Keratinocyte (primary cell): Measurements from ENCODE around the gene OARD1. TPM values are rescaled to one million over a fixed set of nuclear protein-coding genes. Genes with fewer than 3 reads are reported as not detected.

Experiments
- DNase-seq: peaks from one replicate; pipeline ENCODE4 v3.0.0-alpha.2; 2011; ENCODE audit warnings: low read depth, missing footprints, low spot score
- FAIRE-seq: peaks from 2 replicates; lab custom pipeline; 2011; peaks lifted over from hg19 to GRCh38; lab: Jason Lieb, UNC
- H2AFZ ChIP-seq: 2 replicates; pipeline ENCODE4 v1.6.0; 2012; ENCODE audit warnings: low read length, control low read depth, inconsistent platforms; ENCODE audit not compliant: control insufficient read depth
- H3K27ac ChIP-seq: 2 replicates; pipeline ENCODE4 v1.5.1; 2011; ENCODE audit warnings: low read length; ENCODE audit not compliant: control insufficient read depth, insufficient read depth
- H3K27me3 ChIP-seq: 3 replicates; pipeline ENCODE4 v1.6.0; 2011; ENCODE audit warnings: low read length; ENCODE audit not compliant: control insufficient read depth, insufficient read depth; ENCODE audit errors: extremely low read depth
- H3K36me3 ChIP-seq, 2 experiments: 2 replicates in 1 of 2; 3 replicates in 1 of 2; pipeline ENCODE4 v1.5.1; 2011; ENCODE audit warnings: low read length in 2 of 2, mild to moderate bottlenecking in 1 of 2; ENCODE audit not compliant: control insufficient read depth in 2 of 2, insufficient read depth in 2 of 2; ENCODE audit errors: extremely low read depth in 1 of 2
- H3K4me1 ChIP-seq: 3 replicates; pipeline ENCODE4 v1.5.1; 2011; ENCODE audit warnings: low read length; ENCODE audit not compliant: control insufficient read depth, insufficient read depth; ENCODE audit errors: extremely low read depth
- H3K4me2 ChIP-seq: 3 replicates; pipeline ENCODE4 v1.6.0; 2011; ENCODE audit warnings: low read depth, low read length; ENCODE audit not compliant: control insufficient read depth, insufficient read depth; ENCODE audit errors: extremely low read depth
- H3K4me3 ChIP-seq, 3 experiments: fragments of 200-600 bp in 1 of 3; sonication (generic) in 1 of 3; 2 replicates in 2 of 3; 3 replicates in 1 of 3; pipeline ENCODE4 v1.5.1; 2011 to 2016; ENCODE audit warnings: low read length in 3 of 3, mild to moderate bottlenecking in 3 of 3, control low read depth in 2 of 3, inconsistent platforms in 1 of 3, low read depth in 1 of 3, mixed read lengths in 1 of 3, mixed run types in 1 of 3, moderate library complexity in 1 of 3; ENCODE audit not compliant: control insufficient read depth in 2 of 3, insufficient read depth in 2 of 3; ENCODE audit errors: extremely low read depth in 1 of 3
- H3K79me2 ChIP-seq: 2 replicates; pipeline ENCODE4 v1.6.0; 2012; ENCODE audit warnings: low read length; ENCODE audit not compliant: control insufficient read depth, insufficient read depth
- H3K9ac ChIP-seq: 3 replicates; pipeline ENCODE4 v1.6.0; 2011; ENCODE audit warnings: low read length; ENCODE audit not compliant: control insufficient read depth, insufficient read depth; ENCODE audit errors: extremely low read depth
- H3K9me1 ChIP-seq: 3 replicates; pipeline ENCODE4 v1.6.0; 2011; ENCODE audit warnings: low read length; ENCODE audit not compliant: control insufficient read depth, insufficient read depth; ENCODE audit errors: extremely low read depth
- H3K9me3 ChIP-seq: 2 replicates; pipeline ENCODE4 v1.5.1; 2012; ENCODE audit warnings: low read depth, low read length; ENCODE audit not compliant: control insufficient read depth
- H4K20me1 ChIP-seq: 3 replicates; pipeline ENCODE4 v1.6.0; 2011; ENCODE audit warnings: low read length; ENCODE audit not compliant: control insufficient read depth, insufficient read depth; ENCODE audit errors: extremely low read depth
- EZH2 ChIP-seq: IDR thresholded peaks from one replicate; pipeline ENCODE4 v1.6.1; 2012; ENCODE audit warnings: inconsistent platforms, mild to moderate bottlenecking, low read length, moderate library complexity
- dilution Hi-C: fragments of 300-500 bp; cut with MboI; formaldehyde crosslinking; loops from one replicate; pipeline ENCODE4 v1.7.0; 2020; ENCODE audit warnings: low sequenced_read_pairs; ENCODE audit not compliant: extremely low pct_ligation_motif_present
- polyA plus RNA-seq, 5 experiments: library from polyadenylated mRNA; depleted of rRNA in 3 of 5; stranded (reverse) in 3 of 5; stranded (forward) in 1 of 5; unstranded in 1 of 5; fragments of >200 nt; gene quantifications; 1 replicate in 1 of 5; 2 replicates in 3 of 5; 3 replicates in 1 of 5; pipeline versions ENCODE4 v1.2.1 to v1.2.3, GENCODE V29; 2011 to 2012; ENCODE audit warnings: missing spikeins in 2 of 5, low read depth in 1 of 5, low replicate concordance in 1 of 5
- TF ChIP-seq, protein P1 (sequence below), 3 experiments: IDR thresholded peaks in 1 of 3; conservative IDR thresholded peaks in 1 of 3; optimal IDR thresholded peaks in 1 of 3; 2 replicates in 2 of 3; 3 replicates in 1 of 3; pipeline versions ENCODE3 to v1.5.1; 2011; ENCODE audit warnings: low read length in 3 of 3, mild to moderate bottlenecking in 3 of 3, moderate library complexity in 2 of 3, control low read depth in 1 of 3, inconsistent platforms in 1 of 3; ENCODE audit not compliant: insufficient read depth in 2 of 3; ENCODE audit errors: extremely low read depth in 1 of 3

Gene OARD1
- polyA plus RNA-seq, 1 donor (not counting 4 experiments of a cell fraction or from before 2014, with no cell fraction given): 20.3 TPM

GRCh38 chr6:41022294-41022693 lies 49.9 kb downstream of the OARD1 start:
- no peaks in the 10 kb centered on the region for H4K20me1 ChIP-seq
- peak overlapping the region; percentile 16 for H3K27ac ChIP-seq

DNA sequence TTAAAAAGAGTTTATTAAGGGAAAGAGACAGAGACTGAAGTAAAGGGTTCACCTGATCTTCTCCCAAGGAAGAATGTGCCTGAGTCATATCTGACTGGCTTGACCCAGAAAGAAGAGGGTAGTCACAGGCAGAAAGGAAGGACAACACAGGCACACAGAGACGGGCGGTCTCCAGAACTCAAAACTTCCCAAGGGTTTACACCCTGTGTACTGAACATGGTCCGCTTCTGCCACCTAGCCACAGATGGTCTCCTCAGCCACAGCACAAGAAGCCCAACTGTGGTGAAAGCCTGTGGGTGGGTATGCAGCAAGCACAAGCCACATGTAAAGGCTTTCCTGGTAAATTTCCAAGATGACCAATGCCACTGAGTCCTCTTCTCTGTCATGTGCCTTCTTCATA lies 50.3 kb downstream of the OARD1 start:
- Histone ChIP-seq H3K27ac (peak overlapping the region; percentile 16), H3K79me2 (no peaks in the 10 kb centered on the region), H3K4me1 (peaks cover 29% of the 10 kb centered on the region), H4K20me1 (no peaks in the 10 kb centered on the region), H3K9me3 (peaks cover 2% of the 10 kb centered on the region), H3K36me3 (no peaks in the 10 kb centered on the region), H3K9ac (no peak overlapping the region), H3K27me3 (no peaks in the 10 kb centered on the region), H3K4me3 (no peak overlapping the region), H2AFZ (no peak overlapping the region), H3K9me1 (no peaks in the 10 kb centered on the region), H3K4me2 (peak overlapping the region; percentile 39)
- DNase-seq (no peak), FAIRE-seq (peak; percentile 64)
- dilution Hi-C loops: no loop called here
- TF ChIP-seq, protein P1, sequence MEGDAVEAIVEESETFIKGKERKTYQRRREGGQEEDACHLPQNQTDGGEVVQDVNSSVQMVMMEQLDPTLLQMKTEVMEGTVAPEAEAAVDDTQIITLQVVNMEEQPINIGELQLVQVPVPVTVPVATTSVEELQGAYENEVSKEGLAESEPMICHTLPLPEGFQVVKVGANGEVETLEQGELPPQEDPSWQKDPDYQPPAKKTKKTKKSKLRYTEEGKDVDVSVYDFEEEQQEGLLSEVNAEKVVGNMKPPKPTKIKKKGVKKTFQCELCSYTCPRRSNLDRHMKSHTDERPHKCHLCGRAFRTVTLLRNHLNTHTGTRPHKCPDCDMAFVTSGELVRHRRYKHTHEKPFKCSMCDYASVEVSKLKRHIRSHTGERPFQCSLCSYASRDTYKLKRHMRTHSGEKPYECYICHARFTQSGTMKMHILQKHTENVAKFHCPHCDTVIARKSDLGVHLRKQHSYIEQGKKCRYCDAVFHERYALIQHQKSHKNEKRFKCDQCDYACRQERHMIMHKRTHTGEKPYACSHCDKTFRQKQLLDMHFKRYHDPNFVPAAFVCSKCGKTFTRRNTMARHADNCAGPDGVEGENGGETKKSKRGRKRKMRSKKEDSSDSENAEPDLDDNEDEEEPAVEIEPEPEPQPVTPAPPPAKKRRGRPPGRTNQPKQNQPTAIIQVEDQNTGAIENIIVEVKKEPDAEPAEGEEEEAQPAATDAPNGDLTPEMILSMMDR (optimal IDR thresholded peaks at IDR 0.05 in 1 of 3, IDR thresholded peaks at IDR 0.05 in 1 of 3, conservative IDR thresholded peaks at IDR 0.05 in 1 of 3; ENCODE audit: extremely low read depth in 1 of 3, insufficient read depth in 2 of 3, low read length in 3 of 3): peak; percentile 21 to 65 (median 22)
- no peak for TF ChIP-seq EZH2

More at GRCh38 chr6:41022294-41022693, 49.9 kb downstream of the OARD1 start:
- H2AFZ ChIP-seq: no peak overlapping the region
- no peaks in the 10 kb centered on the region for H3K9me1 ChIP-seq
- peaks cover 30% of the 10 kb centered on the region for H3K4me1 ChIP-seq
- DNase-seq (no peak), FAIRE-seq (peak; percentile 78)
- H3K9ac ChIP-seq: no peak overlapping the region
- H3K27me3 ChIP-seq: no peaks in the 10 kb centered on the region
- H3K9me3 ChIP-seq: peaks cover 2% of the 10 kb centered on the region
- no peaks in the 10 kb centered on the region for H3K36me3 ChIP-seq
- no peak overlapping the region for H3K4me3 ChIP-seq
- H3K4me2 ChIP-seq: peak overlapping the region; percentile 39
- TF ChIP-seq, protein P1 (optimal IDR thresholded peaks at IDR 0.05 in 1 of 3, IDR thresholded peaks at IDR 0.05 in 1 of 3, conservative IDR thresholded peaks at IDR 0.05 in 1 of 3; ENCODE audit: extremely low read depth in 1 of 3, insufficient read depth in 2 of 3, low read length in 3 of 3): no peak
- no peak for TF ChIP-seq EZH2
- dilution Hi-C loops: no loop called here
- no peaks in the 10 kb centered on the region for H3K79me2 ChIP-seq
